Measurements from ENCODE around the gene DIP2C.

- TF ChIP-seq CTCF (IDR thresholded peaks at IDR 0.05) (no peak), POLR2A (IDR thresholded peaks at IDR 0.05) (no peak)
Measured at GRCh38 chr10:235915-236314, 453.6 kb downstream of the DIP2C start.
